Measurements from ENCODE around the gene SELENOS. TPM values are rescaled to one million over a fixed set of nuclear protein-coding genes. Genes with fewer than 3 reads are reported as not detected.

SELENOS gene
- total RNA-seq, 4 donors from 2014 or later, result 50.4 to 77.3 (median 65.6) TPM

- 81 to 89% methylated on average over 10 of the region's 10 CpGs for WGBS, 2 donors
- Histone ChIP-seq H3K9me3 (no peaks in the 10 kb centered on the region), H3K27ac (no peak overlapping the region), H3K27me3 (no peaks in the 10 kb centered on the region), H3K4me3 (replicated peaks in 1 of 3) (no peak overlapping the region), H3K4me1 (no peaks in the 10 kb centered on the region), H3K36me3 (no peaks in the 10 kb centered on the region)
- DNase-seq, result no peak
- TF ChIP-seq, protein P1, sequence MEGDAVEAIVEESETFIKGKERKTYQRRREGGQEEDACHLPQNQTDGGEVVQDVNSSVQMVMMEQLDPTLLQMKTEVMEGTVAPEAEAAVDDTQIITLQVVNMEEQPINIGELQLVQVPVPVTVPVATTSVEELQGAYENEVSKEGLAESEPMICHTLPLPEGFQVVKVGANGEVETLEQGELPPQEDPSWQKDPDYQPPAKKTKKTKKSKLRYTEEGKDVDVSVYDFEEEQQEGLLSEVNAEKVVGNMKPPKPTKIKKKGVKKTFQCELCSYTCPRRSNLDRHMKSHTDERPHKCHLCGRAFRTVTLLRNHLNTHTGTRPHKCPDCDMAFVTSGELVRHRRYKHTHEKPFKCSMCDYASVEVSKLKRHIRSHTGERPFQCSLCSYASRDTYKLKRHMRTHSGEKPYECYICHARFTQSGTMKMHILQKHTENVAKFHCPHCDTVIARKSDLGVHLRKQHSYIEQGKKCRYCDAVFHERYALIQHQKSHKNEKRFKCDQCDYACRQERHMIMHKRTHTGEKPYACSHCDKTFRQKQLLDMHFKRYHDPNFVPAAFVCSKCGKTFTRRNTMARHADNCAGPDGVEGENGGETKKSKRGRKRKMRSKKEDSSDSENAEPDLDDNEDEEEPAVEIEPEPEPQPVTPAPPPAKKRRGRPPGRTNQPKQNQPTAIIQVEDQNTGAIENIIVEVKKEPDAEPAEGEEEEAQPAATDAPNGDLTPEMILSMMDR (IDR thresholded peaks at IDR 0.05), result no peak
- no peak for TF ChIP-seq POLR2A (IDR thresholded peaks at IDR 0.05)
- intact Hi-C loops (cut with DNase I), result no loop called here
Measured at GRCh38 chr15:101306341-101307047, 29.2 kb upstream of the SELENOS start.

DNA sequence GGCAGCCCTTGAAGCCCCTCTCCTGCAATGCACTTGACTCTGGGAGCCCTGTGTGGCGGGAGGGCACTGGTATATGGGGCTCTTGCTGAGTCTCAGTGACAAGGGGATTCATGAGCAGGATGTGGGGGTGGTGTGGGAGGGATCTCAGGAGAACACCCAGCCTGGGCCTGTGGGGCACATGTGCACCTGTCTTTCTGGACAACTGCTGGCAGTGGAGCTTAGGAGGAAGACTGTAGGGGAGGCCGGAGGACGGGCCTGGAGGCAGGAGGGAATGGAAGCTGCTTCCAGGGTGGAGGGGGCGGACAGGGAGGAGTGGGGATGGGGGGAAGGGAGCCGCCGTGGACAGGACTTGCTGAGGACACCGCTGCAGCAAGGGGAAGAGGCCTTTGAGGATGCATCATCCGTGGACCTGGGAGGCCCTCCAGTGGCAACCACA is 28.6 kb upstream of the SELENOS start:
- H3K4me3 ChIP-seq (replicated peaks in 1 of 3), result no peak overlapping the region
- intact Hi-C loops (cut with DNase I), result no loop called here
- DNase-seq, result no peak
- no peaks in the 10 kb centered on the region for H3K9me3 ChIP-seq
- H3K4me1 ChIP-seq, result no peaks in the 10 kb centered on the region
- no peaks in the 10 kb centered on the region for H3K27me3 ChIP-seq
- H3K36me3 ChIP-seq, result no peaks in the 10 kb centered on the region
- TF ChIP-seq POLR2A (IDR thresholded peaks at IDR 0.05), result no peak
- TF ChIP-seq, protein P1 (IDR thresholded peaks at IDR 0.05), result no peak
- WGBS, 2 donors, result 83 to 87% methylated on average over 8 of the region's 8 CpGs
- no peak overlapping the region for H3K27ac ChIP-seq

DNA sequence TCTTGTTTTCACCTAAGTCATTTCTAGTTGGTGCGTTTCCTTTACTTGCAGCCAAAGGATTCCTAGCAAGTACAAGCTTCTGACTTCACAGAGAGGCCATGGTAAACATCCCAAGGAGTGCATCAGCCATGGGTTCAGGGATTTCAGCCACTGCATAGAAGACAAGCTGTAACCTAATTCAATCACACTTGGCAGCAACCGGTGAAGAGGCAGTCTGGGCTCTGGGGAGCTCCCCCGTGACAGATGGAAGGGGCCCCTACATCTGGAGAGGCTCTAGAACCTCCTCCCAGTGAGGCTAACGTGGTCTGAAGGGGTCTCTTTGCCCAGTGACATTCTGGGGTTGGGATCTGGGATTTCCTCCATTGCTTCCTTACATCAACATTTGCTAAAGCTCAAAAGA is 26.1 kb upstream of the SELENOS start:
- intact Hi-C loops (cut with DNase I), result loop anchor here (5.0 kb wide), 1 partner anchor 334 kb away; no protein-coding TSS in a partner anchor
- H3K4me3 ChIP-seq (replicated peaks in 1 of 3), result no peak overlapping the region
- TF ChIP-seq, protein P1 (IDR thresholded peaks at IDR 0.05), result no peak
- no peak for TF ChIP-seq POLR2A (IDR thresholded peaks at IDR 0.05)
- no peaks in the 10 kb centered on the region for H3K36me3 ChIP-seq
- no peaks in the 10 kb centered on the region for H3K9me3 ChIP-seq
- DNase-seq, result no peak
- H3K27ac ChIP-seq, result no peak overlapping the region
- H3K4me1 ChIP-seq, result no peaks in the 10 kb centered on the region
- H3K27me3 ChIP-seq, result no peaks in the 10 kb centered on the region
- 64 to 83% methylated on average over 4 of the region's 4 CpGs for WGBS, 2 donors

DNA sequence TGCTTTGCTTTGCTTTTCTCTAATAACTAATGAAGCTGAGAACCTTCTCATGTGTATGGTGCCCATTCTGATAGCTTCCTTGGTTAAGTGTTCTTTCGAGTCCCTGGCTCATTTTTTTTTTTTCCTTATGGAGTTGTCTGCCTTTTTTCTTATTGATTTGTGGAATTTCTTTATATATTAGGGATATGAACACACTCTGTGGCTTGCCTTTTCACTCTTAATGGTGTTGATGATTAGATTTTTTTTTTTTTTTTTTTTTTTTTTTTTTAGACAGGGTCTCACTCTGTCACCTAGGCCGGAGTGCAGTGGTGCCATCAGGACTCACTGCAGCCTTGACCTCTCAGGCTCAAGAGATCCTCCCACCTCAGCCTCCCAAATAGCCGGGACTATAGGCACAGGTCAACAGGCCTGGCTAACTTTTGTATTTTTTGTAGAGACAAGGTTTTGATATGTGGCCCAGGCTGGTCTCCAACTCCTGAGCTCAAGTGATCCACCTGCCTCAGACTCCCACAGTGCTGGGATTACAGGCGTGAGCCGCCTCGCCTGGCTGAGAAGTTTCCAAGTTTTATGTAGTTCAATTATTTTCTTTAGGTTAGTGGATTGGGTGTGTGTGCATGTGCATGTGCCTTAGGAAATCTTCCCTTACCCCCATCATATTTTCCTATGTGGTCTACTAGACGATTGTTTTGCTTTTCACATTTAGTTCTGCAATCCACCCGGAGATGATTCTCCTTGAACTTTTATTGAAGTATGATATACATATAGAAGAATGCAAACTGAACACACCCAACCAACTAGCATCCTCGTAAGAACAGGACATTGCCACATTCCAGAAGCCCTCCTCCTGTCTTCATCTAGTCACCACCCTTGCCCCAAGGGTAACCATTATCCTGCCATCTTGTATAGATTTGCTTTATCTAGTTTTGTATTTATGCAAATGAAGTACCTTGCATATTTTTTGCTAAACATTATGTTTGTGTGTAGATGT is 19.4 kb upstream of the SELENOS start:
- H3K9me3 ChIP-seq, result no peaks in the 10 kb centered on the region
- H3K4me1 ChIP-seq, result peaks cover 12 to 20% of the 10 kb centered on the region in 2 donors
- no peak overlapping the region for H3K27ac ChIP-seq
- 93 to 95% methylated on average over 9 of the region's 9 CpGs for WGBS, 2 donors
- DNase-seq, result no peak
- no peak for TF ChIP-seq POLR2A (IDR thresholded peaks at IDR 0.05)
- TF ChIP-seq, protein P1 (IDR thresholded peaks at IDR 0.05), result no peak
- H3K4me3 ChIP-seq (replicated peaks in 1 of 3), result no peak overlapping the region
- no peaks in the 10 kb centered on the region for H3K36me3 ChIP-seq
- intact Hi-C loops (cut with DNase I), result no loop called here
- H3K27me3 ChIP-seq, result no peaks in the 10 kb centered on the region

All from thyroid gland (tissue), 4 donors.